GM20431 (cell line): ENCODE results near the gene LRRN2.
"Not testable (repeated sequence)": the region's sequence is repeated elsewhere in the genome, so short reads cannot be mapped to it uniquely, and the experiment has no call there.

Experiments
- in situ Hi-C: fragments of 300-500 bp; cut with MseI, MboI; formaldehyde crosslinking; loops from one replicate; pipeline ENCODE4 v1.15.0; 2020; ENCODE audit warnings: low sequenced_read_pairs; ENCODE audit not compliant: unreplicated experiment

Gene LRRN2

GRCh38 chr1:204695692-204696091, 10.2 kb upstream of the LRRN2 start:
- in situ Hi-C loops = no loop called here

GRCh38 chr1:204694145-204694544, 8.6 kb upstream of the LRRN2 start:
- in situ Hi-C loops = no loop called here

- in situ Hi-C loops = no loop called here
Observed at GRCh38 chr1:204692841-204693356, 7.4 kb upstream of the LRRN2 start.

- in situ Hi-C loops = no loop called here
Observed at GRCh38 chr1:204692325-204692840, 6.8 kb upstream of the LRRN2 start.

GRCh38 chr1:204691328-204691730, 5.8 kb upstream of the LRRN2 start:
- in situ Hi-C loops = not testable (repeated sequence)

- in situ Hi-C loops = no loop called here
Observed at GRCh38 chr1:204688776-204689175, 3.2 kb upstream of the LRRN2 start.

GRCh38 chr1:204688007-204688406, 2.5 kb upstream of the LRRN2 start:
- in situ Hi-C loops = no loop called here

- in situ Hi-C loops = no loop called here
Observed at GRCh38 chr1:204684571-204685235, 835 bp downstream of the LRRN2 start.

- in situ Hi-C loops = no loop called here
Observed at GRCh38 chr1:204684206-204684570, 1.4 kb downstream of the LRRN2 start.

- in situ Hi-C loops = no loop called here
Observed at GRCh38 chr1:204683284-204684205, 2.0 kb downstream of the LRRN2 start.

GRCh38 chr1:204680461-204680860, 5.1 kb downstream of the LRRN2 start:
- in situ Hi-C loops = no loop called here

GRCh38 chr1:204680051-204680450, 5.5 kb downstream of the LRRN2 start:
- in situ Hi-C loops = no loop called here

GRCh38 chr1:204678721-204679475, 6.6 kb downstream of the LRRN2 start:
- in situ Hi-C loops = no loop called here

GRCh38 chr1:204677864-204678263, 7.7 kb downstream of the LRRN2 start:
- in situ Hi-C loops = no loop called here

GRCh38 chr1:204676043-204676442, 9.5 kb downstream of the LRRN2 start:
- in situ Hi-C loops = no loop called here

- in situ Hi-C loops = no loop called here
Observed at GRCh38 chr1:204673909-204674649, 11.5 kb downstream of the LRRN2 start.

- in situ Hi-C loops = no loop called here
Observed at GRCh38 chr1:204673209-204673608, 12.3 kb downstream of the LRRN2 start.

GRCh38 chr1:204672482-204673121, 12.9 kb downstream of the LRRN2 start:
- in situ Hi-C loops = no loop called here

- in situ Hi-C loops = no loop called here
Observed at GRCh38 chr1:204672069-204672468, 13.5 kb downstream of the LRRN2 start.
